Measurements from ENCODE around the gene ZNF521. TPM values are rescaled to one million over a fixed set of nuclear protein-coding genes. Genes with fewer than 3 reads are reported as not detected.

ZNF521 gene
- total RNA-seq, 2 donors from 2014 or later: 1.1 TPM; not detected in 1

- Mint-ChIP-seq H3K4me3 (no peak overlapping the region), H3K27ac (no peak overlapping the region), H3K27me3 (no peaks in the 10 kb centered on the region), H3K36me3 (ENCODE audit: low read depth) (no peaks in the 10 kb centered on the region), H3K4me1 (no peaks in the 10 kb centered on the region)
- ATAC-seq (no peak), DNase-seq (no peak)
- no peaks in the 10 kb centered on the region for H3K9me3 ChIP-seq (ENCODE audit: control insufficient read depth, low read length, poor library complexity, severe bottlenecking)
These were observed 271.8 kb downstream of the ZNF521 start for GRCh38 chr18:25080211-25080610.

GRCh38 chr18:25077944-25078723 is 273.8 kb downstream of the ZNF521 start:
- Mint-ChIP-seq H3K4me3 (no peak overlapping the region), H3K36me3 (ENCODE audit: low read depth) (no peaks in the 10 kb centered on the region), H3K27ac (no peak overlapping the region), H3K4me1 (no peaks in the 10 kb centered on the region), H3K27me3 (no peaks in the 10 kb centered on the region)
- DNase-seq (no peak), ATAC-seq (no peak)
- no peaks in the 10 kb centered on the region for H3K9me3 ChIP-seq (ENCODE audit: control insufficient read depth, low read length, poor library complexity, severe bottlenecking)

GRCh38 chr18:25077038-25077943 is 274.7 kb downstream of the ZNF521 start:
- Mint-ChIP-seq H3K4me3 (no peak overlapping the region), H3K36me3 (ENCODE audit: low read depth) (no peaks in the 10 kb centered on the region), H3K27me3 (no peaks in the 10 kb centered on the region), H3K4me1 (no peaks in the 10 kb centered on the region), H3K27ac (no peak overlapping the region)
- DNase-seq (no peak), ATAC-seq (no peak)
- no peaks in the 10 kb centered on the region for H3K9me3 ChIP-seq (ENCODE audit: control insufficient read depth, low read length, poor library complexity, severe bottlenecking)

GRCh38 chr18:25075783-25076182 is 276.2 kb downstream of the ZNF521 start:
- Mint-ChIP-seq H3K27me3 (no peaks in the 10 kb centered on the region), H3K36me3 (ENCODE audit: low read depth) (no peaks in the 10 kb centered on the region), H3K4me3 (no peak overlapping the region), H3K27ac (no peak overlapping the region), H3K4me1 (no peaks in the 10 kb centered on the region)
- no peaks in the 10 kb centered on the region for H3K9me3 ChIP-seq (ENCODE audit: control insufficient read depth, low read length, poor library complexity, severe bottlenecking)
- DNase-seq (no peak), ATAC-seq (no peak)

GRCh38 chr18:25075331-25075730 is 276.6 kb downstream of the ZNF521 start:
- DNase-seq: no peak
- no peak for ATAC-seq
- Mint-ChIP-seq H3K36me3 (ENCODE audit: low read depth) (no peaks in the 10 kb centered on the region), H3K27me3 (no peaks in the 10 kb centered on the region), H3K27ac (no peak overlapping the region), H3K4me1 (no peaks in the 10 kb centered on the region), H3K4me3 (no peak overlapping the region)
- no peaks in the 10 kb centered on the region for H3K9me3 ChIP-seq (ENCODE audit: control insufficient read depth, low read length, poor library complexity, severe bottlenecking)

- no peak overlapping the region for H3K4me3 Mint-ChIP-seq
- ATAC-seq: no peak
- H3K27ac Mint-ChIP-seq: no peak overlapping the region
- no peaks in the 10 kb centered on the region for H3K4me1 Mint-ChIP-seq
- no peak for DNase-seq
- H3K9me3 ChIP-seq (ENCODE audit: control insufficient read depth, low read length, poor library complexity, severe bottlenecking): no peaks in the 10 kb centered on the region
- H3K36me3 Mint-ChIP-seq (ENCODE audit: low read depth): no peaks in the 10 kb centered on the region
- H3K27me3 Mint-ChIP-seq: no peaks in the 10 kb centered on the region
These were observed 277.0 kb downstream of the ZNF521 start for GRCh38 chr18:25074925-25075324.

GRCh38 chr18:25072205-25072604 is 279.8 kb downstream of the ZNF521 start:
- Mint-ChIP-seq H3K36me3 (ENCODE audit: low read depth) (no peaks in the 10 kb centered on the region), H3K27ac (no peak overlapping the region), H3K27me3 (no peaks in the 10 kb centered on the region), H3K4me1 (no peaks in the 10 kb centered on the region), H3K4me3 (no peak overlapping the region)
- H3K9me3 ChIP-seq (ENCODE audit: control insufficient read depth, low read length, poor library complexity, severe bottlenecking): no peaks in the 10 kb centered on the region
- DNase-seq (no peak), ATAC-seq (no peak)

- H3K4me3 Mint-ChIP-seq: no peak overlapping the region
- H3K27me3 Mint-ChIP-seq: no peaks in the 10 kb centered on the region
- H3K9me3 ChIP-seq (ENCODE audit: control insufficient read depth, low read length, poor library complexity, severe bottlenecking): no peaks in the 10 kb centered on the region
- ATAC-seq (no peak), DNase-seq (no peak)
- no peaks in the 10 kb centered on the region for H3K36me3 Mint-ChIP-seq (ENCODE audit: low read depth)
- H3K4me1 Mint-ChIP-seq: no peaks in the 10 kb centered on the region
- H3K27ac Mint-ChIP-seq: no peak overlapping the region
These were observed 284.5 kb downstream of the ZNF521 start for GRCh38 chr18:25067275-25068025.

GRCh38 chr18:25066516-25066915 is 285.4 kb downstream of the ZNF521 start:
- Mint-ChIP-seq H3K27me3 (no peaks in the 10 kb centered on the region), H3K36me3 (ENCODE audit: low read depth) (no peaks in the 10 kb centered on the region), H3K4me1 (no peaks in the 10 kb centered on the region), H3K4me3 (no peak overlapping the region), H3K27ac (no peak overlapping the region)
- ATAC-seq (no peak), DNase-seq (no peak)
- H3K9me3 ChIP-seq (ENCODE audit: control insufficient read depth, low read length, poor library complexity, severe bottlenecking): no peaks in the 10 kb centered on the region

- no peak for ATAC-seq
- no peaks in the 10 kb centered on the region for H3K9me3 ChIP-seq (ENCODE audit: control insufficient read depth, low read length, poor library complexity, severe bottlenecking)
- no peaks in the 10 kb centered on the region for H3K36me3 Mint-ChIP-seq (ENCODE audit: low read depth)
- no peaks in the 10 kb centered on the region for H3K4me1 Mint-ChIP-seq
- DNase-seq: no peak
- H3K27ac Mint-ChIP-seq: no peak overlapping the region
- no peaks in the 10 kb centered on the region for H3K27me3 Mint-ChIP-seq
- H3K4me3 Mint-ChIP-seq: no peak overlapping the region
These were observed 289.2 kb downstream of the ZNF521 start for GRCh38 chr18:25062720-25063119.

- Mint-ChIP-seq H3K4me3 (no peak overlapping the region), H3K27me3 (no peaks in the 10 kb centered on the region), H3K4me1 (no peaks in the 10 kb centered on the region), H3K36me3 (ENCODE audit: low read depth) (no peaks in the 10 kb centered on the region), H3K27ac (no peak overlapping the region)
- no peaks in the 10 kb centered on the region for H3K9me3 ChIP-seq (ENCODE audit: control insufficient read depth, low read length, poor library complexity, severe bottlenecking)
- ATAC-seq (no peak), DNase-seq (no peak)
These were observed 290.6 kb downstream of the ZNF521 start for GRCh38 chr18:25061395-25061794.

- Mint-ChIP-seq H3K36me3 (ENCODE audit: low read depth) (no peaks in the 10 kb centered on the region), H3K4me3 (no peak overlapping the region), H3K27me3 (no peaks in the 10 kb centered on the region), H3K4me1 (no peaks in the 10 kb centered on the region), H3K27ac (no peak overlapping the region)
- DNase-seq: no peak
- H3K9me3 ChIP-seq (ENCODE audit: control insufficient read depth, low read length, poor library complexity, severe bottlenecking): no peaks in the 10 kb centered on the region
- ATAC-seq: no peak
These were observed 293.4 kb downstream of the ZNF521 start for GRCh38 chr18:25058521-25058920.

- no peak overlapping the region for H3K27ac Mint-ChIP-seq
- no peak for DNase-seq
- H3K4me1 Mint-ChIP-seq: no peaks in the 10 kb centered on the region
- no peaks in the 10 kb centered on the region for H3K36me3 Mint-ChIP-seq (ENCODE audit: low read depth)
- no peaks in the 10 kb centered on the region for H3K27me3 Mint-ChIP-seq
- H3K9me3 ChIP-seq (ENCODE audit: control insufficient read depth, low read length, poor library complexity, severe bottlenecking): no peaks in the 10 kb centered on the region
- H3K4me3 Mint-ChIP-seq: no peak overlapping the region
- ATAC-seq: no peak
These were observed 294.4 kb downstream of the ZNF521 start for GRCh38 chr18:25057491-25058050.

Measured in T-helper 17 cell (primary cell).